M059J (cell line): ENCODE results near the gene SLC23A2. TPM values are rescaled to one million over a fixed set of nuclear protein-coding genes. Genes with fewer than 3 reads are reported as not detected.
"Not testable (repeated sequence)": the region's sequence is repeated elsewhere in the genome, so short reads cannot be mapped to it uniquely, and the experiment has no call there.

Experiments used
- DNase-seq: peaks from one replicate; pipeline ENCODE4 v3.0.0-alpha.2; 2012; ENCODE audit warnings: low read depth
- total RNA-seq: library from RNA; depleted of rRNA; stranded (reverse); fragments of >200 nt; shearing (Covaris generic); gene quantifications from 2 replicates; pipeline ENCODE4 v1.2.3, GENCODE V29; 2014

SLC23A2 gene
- total RNA-seq, 1 experiment from 2014 or later: 19.7 TPM

- no peak for DNase-seq
Measured at GRCh38 chr20:4876301-4876700, 125.0 kb downstream of the SLC23A2 start.

DNA sequence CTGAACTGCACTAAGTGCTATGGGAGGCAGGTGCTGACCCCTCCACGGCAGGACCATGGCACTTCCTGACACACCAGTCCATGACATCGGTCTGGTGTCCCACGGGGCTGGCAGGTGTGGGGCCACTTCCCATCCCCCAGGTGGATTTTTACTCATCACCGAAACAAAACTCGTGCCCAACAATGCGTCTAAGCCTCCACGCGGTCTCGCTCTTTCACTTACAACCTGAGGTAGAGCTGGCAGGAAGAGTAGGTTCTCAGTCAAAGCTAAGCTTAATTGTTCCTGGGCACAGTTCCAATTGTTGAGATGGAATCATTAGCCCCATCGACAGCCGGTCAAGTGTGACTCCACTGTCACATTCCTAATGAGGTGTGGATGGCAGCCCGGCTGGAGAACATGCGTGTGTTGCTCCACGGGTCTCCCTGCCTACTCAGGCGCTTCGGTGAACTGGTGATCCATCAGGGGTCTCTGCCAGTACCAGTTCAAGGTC is 125.7 kb downstream of the SLC23A2 start:
- no peak for DNase-seq

- no peak for DNase-seq
Measured at GRCh38 chr20:4873396-4873795, 127.9 kb downstream of the SLC23A2 start.

- DNase-seq: no peak
Measured at GRCh38 chr20:4871486-4871885, 129.8 kb downstream of the SLC23A2 start.

GRCh38 chr20:4870906-4871305 is 130.4 kb downstream of the SLC23A2 start:
- DNase-seq: no peak

- peak; percentile 84 for DNase-seq
Measured at GRCh38 chr20:4869290-4870193, 131.8 kb downstream of the SLC23A2 start.

- DNase-seq: no peak
Measured at GRCh38 chr20:4867051-4867450, 134.3 kb downstream of the SLC23A2 start.

GRCh38 chr20:4866429-4866828 is 134.9 kb downstream of the SLC23A2 start:
- no peak for DNase-seq

- DNase-seq: no peak
Measured at GRCh38 chr20:4864311-4864752, 137.0 kb downstream of the SLC23A2 start.

DNA sequence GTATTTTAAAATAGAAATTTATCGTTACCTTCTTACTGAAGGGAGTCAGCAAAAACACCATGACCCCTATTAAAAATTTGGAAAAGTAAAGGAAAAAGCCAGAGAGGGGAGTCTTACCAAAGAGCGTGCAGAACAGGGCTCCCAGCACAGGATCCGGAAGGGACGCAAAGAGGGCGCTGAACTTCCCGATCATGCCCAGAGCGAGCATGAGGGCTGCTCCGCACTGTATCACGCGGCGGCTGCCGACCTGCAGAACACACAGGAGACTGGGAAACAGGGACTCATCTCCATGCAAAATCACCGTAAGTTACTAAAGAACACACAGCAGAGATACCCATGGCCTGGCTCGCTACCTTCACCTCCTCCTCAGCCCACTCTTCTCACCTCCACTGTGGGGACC is 138.6 kb downstream of the SLC23A2 start:
- no peak for DNase-seq

DNA sequence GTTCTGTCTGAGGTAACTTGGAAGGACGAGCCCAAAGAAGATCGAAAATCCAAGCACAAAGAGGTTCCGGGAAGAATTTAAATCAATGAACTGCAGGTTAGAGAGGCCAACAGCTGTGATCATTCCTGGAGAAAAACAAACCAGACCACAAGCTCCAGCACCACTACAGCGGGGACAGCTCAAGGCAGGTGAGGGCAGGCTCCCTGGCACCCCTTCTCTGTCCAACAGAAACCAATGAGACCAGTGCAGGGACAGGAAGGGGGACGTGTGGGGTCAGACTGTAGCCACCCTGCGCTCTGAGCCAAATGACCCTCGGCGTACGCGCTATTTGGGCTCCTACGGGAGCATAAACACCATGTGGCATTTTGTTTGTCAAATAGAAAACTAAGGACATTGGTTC is 139.3 kb downstream of the SLC23A2 start:
- DNase-seq: no peak

DNA sequence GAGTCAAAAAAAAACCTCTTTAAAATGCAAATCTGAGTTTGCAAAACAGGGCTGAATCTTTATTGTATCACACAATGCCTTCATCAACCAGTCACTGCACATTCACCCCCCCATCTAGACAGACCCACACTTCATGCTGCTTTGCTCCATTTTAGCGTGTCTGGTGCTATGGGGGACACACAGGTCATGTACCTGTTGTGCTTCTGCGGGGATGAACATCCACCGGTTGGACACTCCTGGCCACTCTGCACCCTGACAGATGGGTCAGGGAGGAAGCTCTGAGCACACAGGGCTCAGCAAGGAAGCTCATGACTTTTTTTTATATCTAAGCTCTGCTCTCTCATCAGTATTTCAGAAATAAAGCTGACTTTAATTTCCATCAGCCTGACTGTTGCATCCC is 143.3 kb downstream of the SLC23A2 start:
- no peak for DNase-seq

GRCh38 chr20:4856022-4856755 is 145.1 kb downstream of the SLC23A2 start:
- no peak for DNase-seq

DNA sequence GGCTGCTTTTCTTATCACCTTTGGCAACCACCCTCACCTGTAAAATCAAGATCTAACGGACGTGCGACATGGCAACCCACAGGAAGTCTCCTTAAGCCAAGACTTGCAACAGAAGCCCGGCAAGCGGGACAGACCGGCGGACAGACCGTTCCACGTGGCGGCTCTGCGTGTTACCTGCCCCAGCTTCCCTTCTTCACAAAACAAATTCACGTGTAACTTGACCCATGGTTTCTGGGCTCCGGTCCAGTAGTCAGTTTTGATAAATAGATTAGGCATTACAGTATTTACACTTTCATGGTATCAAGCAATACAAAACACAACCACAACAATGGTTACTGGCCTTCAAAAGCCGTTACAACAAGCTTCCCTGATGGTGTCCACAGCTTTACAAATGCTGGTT is 145.8 kb downstream of the SLC23A2 start:
- DNase-seq: no peak

GRCh38 chr20:4855097-4855496 is 146.2 kb downstream of the SLC23A2 start:
- no peak for DNase-seq

- no peak for DNase-seq
Measured at GRCh38 chr20:4854561-4854901, 146.8 kb downstream of the SLC23A2 start.

DNA sequence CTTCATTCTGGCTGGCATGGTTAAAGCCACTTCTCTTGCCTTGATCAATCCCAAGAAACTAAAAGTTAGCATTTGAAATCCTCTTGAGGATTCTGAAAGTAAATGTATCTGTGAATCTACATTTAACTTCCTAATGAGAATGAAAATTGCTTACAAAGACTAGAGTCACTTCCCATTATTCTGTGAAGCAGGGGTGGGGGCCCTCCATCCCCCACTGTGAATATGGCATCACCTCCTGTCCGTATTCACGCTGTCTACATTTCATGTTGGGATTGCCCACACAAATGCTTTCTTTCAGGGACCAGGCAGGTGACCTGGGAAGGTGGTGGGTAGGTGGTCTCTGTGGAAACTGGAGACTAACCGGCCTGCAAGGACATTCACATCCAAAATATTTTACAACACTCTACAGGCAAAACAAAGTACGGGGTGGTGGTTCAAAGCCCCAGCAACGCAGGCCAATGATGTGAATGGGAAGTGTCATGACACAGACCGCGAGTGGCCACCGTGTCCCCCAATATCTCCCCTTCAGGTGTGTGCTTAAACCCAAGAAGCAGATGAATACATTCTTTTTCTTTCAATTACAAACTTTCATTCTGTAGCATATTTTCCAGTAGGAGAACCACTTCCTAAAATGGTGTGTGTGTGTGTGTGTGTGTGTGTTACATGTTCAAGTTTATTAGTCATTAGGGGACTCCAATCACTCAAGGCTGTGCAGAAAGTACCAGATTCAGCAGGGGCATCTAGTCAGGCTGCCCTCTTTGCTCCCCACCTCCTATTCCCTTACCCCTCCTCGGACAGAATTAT is 147.4 kb downstream of the SLC23A2 start:
- DNase-seq: no peak

GRCh38 chr20:4853004-4853403 is 148.3 kb downstream of the SLC23A2 start:
- no peak for DNase-seq

DNA sequence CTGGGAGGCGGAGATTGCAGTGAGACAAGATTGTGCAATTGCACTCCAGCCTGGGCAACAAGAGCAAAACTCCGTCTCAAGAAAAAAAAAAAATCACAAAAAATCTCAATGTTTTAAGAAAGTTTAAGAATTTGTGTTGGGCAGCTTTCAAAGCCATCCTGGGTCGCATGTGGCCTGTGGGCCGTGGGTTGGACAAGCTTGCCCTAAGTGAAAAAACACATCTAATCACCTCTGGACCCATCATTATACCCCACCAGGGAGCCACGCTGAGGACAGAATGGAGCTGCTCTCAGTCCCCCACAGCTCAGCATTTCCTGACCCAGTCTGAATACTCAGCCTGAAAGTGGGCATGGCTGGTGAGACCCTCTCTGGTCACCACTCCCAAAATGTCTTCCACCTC is 150.3 kb downstream of the SLC23A2 start:
- no peak for DNase-seq

DNA sequence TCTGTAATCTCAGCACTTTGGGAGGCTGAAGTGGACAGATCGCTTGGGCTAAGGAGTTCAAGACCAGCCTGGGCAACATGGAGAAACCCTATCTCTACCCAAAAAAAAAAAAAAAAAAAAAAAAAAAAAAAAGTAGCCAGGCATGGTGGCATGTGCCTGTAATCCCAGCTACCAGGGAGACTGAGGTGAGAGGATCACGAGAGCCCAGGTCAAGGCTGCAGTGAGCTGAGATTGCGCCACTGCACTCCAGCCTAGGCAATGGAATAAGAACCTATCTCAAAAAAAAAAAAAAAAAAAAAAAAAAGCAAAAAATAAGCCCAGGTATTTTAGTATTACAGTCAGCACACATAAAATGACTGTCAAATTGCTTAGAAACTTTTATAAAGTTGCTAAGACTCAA is 152.5 kb downstream of the SLC23A2 start:
- DNase-seq: not testable (repeated sequence)

DNA sequence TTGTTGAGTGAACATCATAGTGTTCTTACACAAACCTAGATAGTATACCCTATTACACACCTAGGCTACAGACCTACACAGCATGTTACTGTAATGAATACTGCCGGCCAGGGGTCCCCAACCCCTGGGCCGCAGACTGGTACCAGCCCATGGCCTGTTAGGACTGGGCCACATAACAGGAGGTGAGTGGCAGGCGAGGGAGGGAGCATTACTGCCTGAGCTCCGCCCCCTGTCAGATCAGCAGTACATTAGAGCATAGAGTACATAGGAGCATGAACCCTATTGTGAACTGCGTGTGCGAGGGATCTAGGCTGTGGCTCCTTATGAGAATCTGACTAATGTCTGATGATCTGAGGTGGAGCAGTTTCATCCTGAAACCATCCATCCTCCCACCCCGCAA is 153.3 kb downstream of the SLC23A2 start:
- DNase-seq: no peak

- no peak for DNase-seq
Measured at GRCh38 chr20:4846821-4847220, 154.5 kb downstream of the SLC23A2 start.
